ENCODE measurements around the gene NCK2. TPM values are rescaled to one million over a fixed set of nuclear protein-coding genes. Genes with fewer than 3 reads are reported as not detected.

The NCK2 gene
- total and polyA plus RNA-seq, 2 of the 4 experiments (the other 2 are of a cell fraction), result 15.8 to 22.2 TPM

- Histone ChIP-seq H3K27me3 (ENCODE audit: control insufficient read depth, insufficient read depth, low read length) (no peaks in the 10 kb centered on the region), H4K91ac (ENCODE audit: insufficient read depth, low read depth, low read length) (peak overlapping the region; percentile 21; the same call in 1 of the 2 replicates), H2AFZ (replicated peaks; ENCODE audit: low read length, poor library complexity) (peak overlapping the region; percentile 15), H2AK9ac (replicated peaks; ENCODE audit: low read depth, low read length, poor library complexity) (no peak overlapping the region), H2BK5ac (ENCODE audit: low read depth, low read length, poor library complexity, severe bottlenecking) (peak overlapping the region; percentile 30), H3K23ac (ENCODE audit: low read depth, low read length) (no peak overlapping the region), H3K4ac (ENCODE audit: low read depth, low read length) (peak overlapping the region; percentile 72), H3K4me3 (ENCODE audit: insufficient read depth, low read depth, low read length) (no peak overlapping the region), H2AK5ac (ENCODE audit: low read depth, low read length) (no peak overlapping the region), H4K20me1 (ENCODE audit: insufficient read depth, low read length) (peaks cover 40% of the 10 kb centered on the region), H4K8ac (ENCODE audit: low read depth in 2 of 2, low read length in 2 of 2) (peak overlapping the region in 1 of 2 experiments; percentile 10; a peak in 1 of 4 replicates), H2BK15ac (ENCODE audit: low read depth, low read length) (no peak overlapping the region; the same call in 2 of the 3 replicates), H3K79me1 (ENCODE audit: low read depth in 1 of 2, low read length in 2 of 2) (peaks cover 47 to 82% of the 10 kb centered on the region in 2 experiments), H3K36me3 (ENCODE audit: control insufficient read depth, insufficient read depth, low read length) (0 out of 2 replicates have a peak, but pooled peaks cover under 1% of the 10 kb centered on the region), H3K18ac (ENCODE audit: low read depth, low read length) (peak overlapping the region; percentile 7), H3K9ac (ENCODE audit: low read depth, low read length) (no peak overlapping the region), H4K5ac (ENCODE audit: low read depth, low read length) (peak overlapping the region; percentile 27; the same call in 1 of the 2 replicates), H2BK20ac (ENCODE audit: low read depth, low read length) (peak overlapping the region; percentile 35; the same call in 1 of the 2 replicates), H3K4me1 (ENCODE audit: control insufficient read depth, insufficient read depth, low read length) (peaks cover 16% of the 10 kb centered on the region), H3K4me2 (ENCODE audit: low read depth, low read length) (peak overlapping the region; percentile 11), H3K56ac (ENCODE audit: extremely low read depth, insufficient read depth, low read length) (no peak overlapping the region), H3K9me1 (ENCODE audit: insufficient read depth, low read length) (peaks cover 22% of the 10 kb centered on the region), H3K14ac (replicated peaks; ENCODE audit: low read depth, low read length) (peak overlapping the region; percentile 14), H3K9me3 (ENCODE audit: control insufficient read depth, insufficient read depth, low read length) (no peaks in the 10 kb centered on the region), H3K27ac (ENCODE audit: insufficient read depth, low read length) (peak overlapping the region; percentile 41), H2BK120ac (ENCODE audit: low read depth, low read length) (peak overlapping the region; percentile 48; the same call in 1 of the 2 replicates)
- WGBS, 2 experiments (ENCODE audit: extremely low coverage in 2 of 2, insufficient read length in 1 of 2), result 100% methylated on average over 1 of the region's 7 CpGs; no CpG with 5 or more reads in 1 of the 2 experiments
- in situ Hi-C loops (cut with MboI; ENCODE audit: low sequenced_read_pairs), result loop anchor here (25.0 kb wide), 1 partner anchor 460 kb away; the partner anchor contains the start of genes C2orf49 and TGFBRAP1
- CTCF ChIA-PET, result no interaction called here
- TF ChIP-seq POLR2A (IDR thresholded peaks at IDR 0.05; ENCODE audit: low read depth, low read length) (no peak), NFE2L2 (IDR thresholded peaks at IDR 0.05; ENCODE audit: low read depth, low read length) (no peak), RCOR1 (IDR thresholded peaks at IDR 0.05; ENCODE audit: insufficient replicate concordance, low read length) (no peak), CEBPB (IDR thresholded peaks at IDR 0.05; ENCODE audit: low read depth, low read length) (peak; percentile 77)
- TF ChIP-seq, protein P1, sequence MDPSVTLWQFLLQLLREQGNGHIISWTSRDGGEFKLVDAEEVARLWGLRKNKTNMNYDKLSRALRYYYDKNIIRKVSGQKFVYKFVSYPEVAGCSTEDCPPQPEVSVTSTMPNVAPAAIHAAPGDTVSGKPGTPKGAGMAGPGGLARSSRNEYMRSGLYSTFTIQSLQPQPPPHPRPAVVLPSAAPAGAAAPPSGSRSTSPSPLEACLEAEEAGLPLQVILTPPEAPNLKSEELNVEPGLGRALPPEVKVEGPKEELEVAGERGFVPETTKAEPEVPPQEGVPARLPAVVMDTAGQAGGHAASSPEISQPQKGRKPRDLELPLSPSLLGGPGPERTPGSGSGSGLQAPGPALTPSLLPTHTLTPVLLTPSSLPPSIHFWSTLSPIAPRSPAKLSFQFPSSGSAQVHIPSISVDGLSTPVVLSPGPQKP (IDR thresholded peaks at IDR 0.05; ENCODE audit: borderline replicate concordance, low read depth, low read length), result no peak
- dilution Hi-C loops (cut with HindIII; ENCODE audit: low sequenced_read_pairs, unreplicated experiment), result no loop called here
- BruUV-seq (replicated peaks), result no TSS peak
- intact Hi-C loops (cut with micrococcal nuclease), result no loop called here
- ATAC-seq (ENCODE audit: low read depth) (peak; percentile 54), DNase-seq (peak; percentile 48)
- POLR2A ChIA-PET (ENCODE audit: unreplicated experiment), result no interaction called here
Observed at GRCh38 chr2:105797298-105797819, 52.6 kb downstream of the NCK2 start.

Measured in IMR-90 (cell line).